Measurements from ENCODE around the gene NUB1.
A peak's percentile ranks its signal among the peaks of the same experiment; 100 is the strongest.
"Not testable (repeated sequence)": the region's sequence is repeated elsewhere in the genome, so short reads cannot be mapped to it uniquely, and the experiment has no call there.

Gene NUB1

GRCh38 chr7:151341357-151342101 lies at the start of gene NUB1:
Gene NUB1 (plus strand): TSS chr7:151341812. CDS start chr7:151345350, 3,538 bp downstream.
- DNase-seq: peak; percentile 72

- no peak for DNase-seq
Observed at GRCh38 chr7:151292850-151293249, 48.8 kb upstream of the NUB1 start.

GRCh38 chr7:151296202-151296992 lies 45.2 kb upstream of the NUB1 start:
- no peak for DNase-seq

- no peak for DNase-seq
Observed at GRCh38 chr7:151298765-151299164, 42.8 kb upstream of the NUB1 start.

GRCh38 chr7:151299530-151299929 lies 42.1 kb upstream of the NUB1 start:
- no peak for DNase-seq

GRCh38 chr7:151299940-151300645 lies 41.5 kb upstream of the NUB1 start:
- no peak for DNase-seq

- DNase-seq: no peak
Observed at GRCh38 chr7:151301471-151302462, 39.8 kb upstream of the NUB1 start.

- not testable (repeated sequence) for DNase-seq
Observed at GRCh38 chr7:151304251-151304650, 37.4 kb upstream of the NUB1 start.

- no peak for DNase-seq
Observed at GRCh38 chr7:151304856-151305255, 36.8 kb upstream of the NUB1 start.

- DNase-seq: no peak
Observed at GRCh38 chr7:151306374-151306773, 35.2 kb upstream of the NUB1 start.

GRCh38 chr7:151306860-151307259 lies 34.8 kb upstream of the NUB1 start:
- no peak for DNase-seq

- no peak for DNase-seq
Observed at GRCh38 chr7:151307536-151307935, 34.1 kb upstream of the NUB1 start.

GRCh38 chr7:151308256-151308655 lies 33.4 kb upstream of the NUB1 start:
- no peak for DNase-seq

GRCh38 chr7:151308791-151309190 lies 32.8 kb upstream of the NUB1 start:
- no peak for DNase-seq

- no peak for DNase-seq
Observed at GRCh38 chr7:151309311-151309710, 32.3 kb upstream of the NUB1 start.

- DNase-seq: peak; percentile 64
Observed at GRCh38 chr7:151310578-151310977, 31.0 kb upstream of the NUB1 start.

- DNase-seq: no peak
Observed at GRCh38 chr7:151311294-151311864, 30.2 kb upstream of the NUB1 start.

- DNase-seq: no peak
Observed at GRCh38 chr7:151312356-151312755, 29.3 kb upstream of the NUB1 start.

- DNase-seq: no peak
Observed at GRCh38 chr7:151312831-151313809, 28.5 kb upstream of the NUB1 start.

GRCh38 chr7:151313857-151314256 lies 27.8 kb upstream of the NUB1 start:
- DNase-seq: no peak

GRCh38 chr7:151314401-151314800 lies 27.2 kb upstream of the NUB1 start:
- no peak for DNase-seq
